SK-N-SH (cell line): ENCODE measurements around the gene SPPL2C.

Experiments
- CTCF ChIP-seq: fragments of 200-600 bp; sonication (generic); IDR thresholded peaks from 2 replicates; pipeline ENCODE4 v1.6.1; 2017; ENCODE audit warnings: antibody characterized with exemption, mild to moderate bottlenecking, moderate library complexity
- EZH2phosphoT487 ChIP-seq: fragments of 200-600 bp; sonication (generic); IDR thresholded peaks from 2 replicates; pipeline ENCODE4 v1.6.1; 2017; ENCODE audit warnings: low read depth, mixed run types, mild to moderate bottlenecking, antibody characterized with exemption, moderate library complexity, borderline replicate concordance
- JUND ChIP-seq: IDR thresholded peaks from 2 replicates; pipeline ENCODE4 v1.4.0; 2012
- NRF1 ChIP-seq: IDR thresholded peaks from 2 replicates; pipeline ENCODE4 v1.6.1; 2012; ENCODE audit warnings: low read depth, mild to moderate bottlenecking, low read length
- TCF12 ChIP-seq: IDR thresholded peaks from 2 replicates; pipeline ENCODE4 v1.4.0; 2012

- TF ChIP-seq CTCF: no peak
- TF ChIP-seq EZH2phosphoT487: no peak
- TF ChIP-seq TCF12: no peak
- TF ChIP-seq NRF1: no peak
- TF ChIP-seq JUND: no peak
These were observed 8.3 kb upstream of the SPPL2C start for GRCh38 chr17:45836047-45837044.
